IPS-NIHi7 (cell line): ENCODE data around the gene KIAA0513.

Experiments
- DNase-seq: peaks from one replicate; pipeline ENCODE4 v3.0.0; 2012; ENCODE audit warnings: mixed read lengths; ENCODE audit errors: extremely low spot score

KIAA0513 gene

DNA sequence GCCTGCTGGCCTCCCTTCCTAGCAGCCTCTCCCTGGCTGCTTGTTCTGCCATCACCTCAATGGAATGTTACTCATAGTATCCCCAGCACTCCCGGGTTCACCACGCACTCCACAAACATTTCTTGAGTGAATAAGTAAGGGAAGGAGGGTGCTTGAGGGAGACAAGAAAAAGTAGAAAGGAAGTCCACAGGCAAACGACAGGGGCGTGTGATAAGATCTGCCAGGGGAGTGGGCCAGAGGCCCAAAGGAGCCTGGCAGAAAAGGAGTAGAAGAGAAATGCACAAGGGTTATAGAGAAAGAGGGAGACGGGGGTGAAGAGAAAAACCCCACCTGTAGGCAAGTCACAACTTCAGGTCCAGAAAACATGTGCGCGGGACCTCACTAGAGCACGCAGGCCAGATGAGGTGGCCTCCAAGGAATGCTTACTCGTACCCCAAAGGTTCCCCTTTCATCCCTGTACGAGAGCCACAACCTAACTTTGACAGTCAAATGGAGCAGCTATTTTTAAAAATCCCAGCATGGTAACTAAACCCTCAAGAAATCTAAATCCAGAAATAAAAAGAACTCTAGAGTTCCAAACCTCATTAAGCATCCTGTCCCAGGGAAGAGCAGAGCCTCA is 22.9 kb upstream of the KIAA0513 start:
- no peak for DNase-seq

DNA sequence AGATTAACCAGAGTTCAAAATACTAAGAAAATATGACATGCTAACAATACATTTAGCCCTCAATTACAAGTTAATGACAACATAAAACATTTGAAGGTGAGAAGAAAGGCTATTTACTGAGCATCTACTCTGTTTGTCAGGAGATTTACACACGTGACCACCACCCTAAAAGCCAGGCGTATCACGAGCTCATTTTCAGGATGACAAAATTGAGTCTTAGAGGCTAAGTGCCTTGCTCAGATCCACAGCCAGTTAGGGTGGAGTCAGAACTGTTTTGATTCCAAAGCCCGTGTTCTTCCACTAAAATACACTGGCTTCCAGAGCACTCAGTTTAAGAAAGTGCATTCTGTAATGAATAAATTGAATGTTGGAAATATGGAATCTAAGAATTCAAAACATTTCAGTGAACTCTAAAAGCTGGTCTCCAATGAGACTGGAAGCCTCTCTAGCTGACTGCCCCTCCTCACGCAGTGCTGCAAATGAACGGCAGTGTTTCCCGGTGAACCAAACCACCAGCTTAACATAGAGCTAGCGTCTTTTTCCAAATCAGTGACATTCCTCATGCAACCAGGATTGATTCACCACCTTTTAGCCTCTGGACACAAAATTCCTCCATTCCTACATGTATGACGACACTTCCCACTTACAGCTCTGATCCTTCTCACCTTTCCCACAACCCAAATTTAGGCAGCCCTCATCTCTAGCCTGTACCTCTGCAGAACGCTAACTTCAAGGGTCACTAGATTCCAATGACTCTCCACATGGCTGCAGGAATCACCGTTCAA is 22.1 kb upstream of the KIAA0513 start:
- no peak for DNase-seq

DNA sequence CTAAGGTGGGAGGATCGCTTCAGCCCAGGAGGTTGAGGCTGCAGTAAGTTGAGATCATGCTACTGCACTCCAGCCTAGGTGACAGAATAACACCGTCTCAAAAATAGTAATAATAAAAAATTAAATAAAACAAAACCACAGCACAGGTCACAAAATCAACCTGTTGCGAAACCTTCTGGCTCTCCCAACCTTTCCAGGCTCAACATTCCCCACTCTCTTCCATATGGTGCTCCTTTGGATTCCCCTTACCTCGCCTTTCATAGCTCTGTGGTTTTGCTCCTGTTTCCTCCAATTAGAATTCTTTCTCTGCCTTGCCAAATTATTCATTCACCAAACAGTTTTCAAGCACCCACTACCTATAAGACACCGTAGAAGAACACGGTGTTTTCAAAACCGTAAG is 21.0 kb upstream of the KIAA0513 start:
- no peak for DNase-seq

DNA sequence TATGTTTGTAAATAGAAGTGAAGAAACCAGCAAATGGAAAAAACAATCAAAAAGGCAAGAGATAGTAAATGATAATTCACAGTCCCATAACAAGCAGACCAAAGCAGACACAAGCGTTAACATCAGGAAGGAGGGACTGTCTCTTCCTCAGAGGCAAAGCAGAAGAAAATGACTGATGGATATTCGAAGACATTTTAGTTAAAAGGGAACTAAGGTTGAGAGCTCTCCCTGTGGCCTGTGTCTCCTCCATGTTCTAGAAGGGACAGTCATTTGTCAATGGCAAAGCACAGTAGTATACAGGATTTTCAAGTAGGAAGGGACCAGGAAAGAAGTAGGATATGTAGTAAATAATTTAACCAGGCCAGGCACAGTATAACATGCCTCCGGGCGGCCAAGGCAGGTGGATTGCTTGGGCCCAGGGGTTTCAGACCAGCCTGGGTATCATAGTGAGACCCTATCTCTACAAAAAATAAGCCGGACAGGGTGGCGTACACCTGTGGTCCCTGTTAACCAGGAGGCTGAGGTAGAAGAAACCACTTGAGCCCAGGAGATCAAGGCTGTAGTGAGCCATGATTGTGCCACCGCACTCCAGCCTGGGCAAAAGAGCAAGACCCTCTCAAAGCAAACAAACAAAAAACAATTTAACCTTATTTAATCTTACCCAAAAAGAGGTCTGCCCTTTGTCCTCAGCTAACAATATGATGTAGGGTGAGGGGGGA is 19.9 kb upstream of the KIAA0513 start:
- DNase-seq = no peak

DNA sequence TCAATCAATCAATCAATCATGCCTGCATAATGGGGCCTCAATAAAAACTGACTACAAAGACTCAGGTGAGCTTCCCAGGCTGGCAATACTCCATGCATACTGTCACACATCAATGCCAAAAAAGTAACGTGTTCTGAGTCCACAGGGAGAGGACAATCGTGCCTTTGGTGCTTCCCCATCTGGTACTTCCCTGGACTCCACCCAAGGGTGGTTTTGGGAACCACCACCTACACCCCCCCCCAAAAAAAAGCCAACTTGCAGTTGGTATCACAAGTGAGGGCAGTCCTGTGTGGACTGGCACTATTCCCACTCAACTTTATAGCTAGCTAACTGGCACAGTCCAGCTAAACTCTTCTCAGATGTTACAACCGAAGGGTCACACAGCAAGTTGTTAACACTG is 19.3 kb upstream of the KIAA0513 start:
- no peak for DNase-seq

DNA sequence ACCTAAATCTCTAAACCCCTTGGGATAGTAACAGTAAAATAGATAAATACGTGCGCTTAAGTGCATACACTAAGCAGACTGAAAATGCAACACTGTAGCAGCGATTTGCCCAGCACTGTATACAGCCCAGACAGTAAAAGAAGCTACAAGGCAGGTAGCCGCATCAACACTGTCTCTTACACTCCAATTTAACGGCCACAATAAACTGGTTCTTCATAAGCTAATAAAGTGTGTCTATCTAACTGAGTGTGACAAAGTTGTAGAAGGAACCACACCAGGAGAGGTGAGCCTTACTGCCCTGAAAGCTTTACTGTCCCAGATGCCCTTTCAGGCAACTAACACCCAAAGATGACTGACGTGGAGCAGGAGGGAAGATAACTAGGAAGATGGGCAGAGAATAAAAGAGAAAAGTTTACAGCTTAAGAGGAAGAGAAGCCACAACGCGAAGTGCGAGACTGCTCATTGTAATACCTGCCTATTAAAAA is 17.1 kb upstream of the KIAA0513 start:
- DNase-seq = no peak

DNA sequence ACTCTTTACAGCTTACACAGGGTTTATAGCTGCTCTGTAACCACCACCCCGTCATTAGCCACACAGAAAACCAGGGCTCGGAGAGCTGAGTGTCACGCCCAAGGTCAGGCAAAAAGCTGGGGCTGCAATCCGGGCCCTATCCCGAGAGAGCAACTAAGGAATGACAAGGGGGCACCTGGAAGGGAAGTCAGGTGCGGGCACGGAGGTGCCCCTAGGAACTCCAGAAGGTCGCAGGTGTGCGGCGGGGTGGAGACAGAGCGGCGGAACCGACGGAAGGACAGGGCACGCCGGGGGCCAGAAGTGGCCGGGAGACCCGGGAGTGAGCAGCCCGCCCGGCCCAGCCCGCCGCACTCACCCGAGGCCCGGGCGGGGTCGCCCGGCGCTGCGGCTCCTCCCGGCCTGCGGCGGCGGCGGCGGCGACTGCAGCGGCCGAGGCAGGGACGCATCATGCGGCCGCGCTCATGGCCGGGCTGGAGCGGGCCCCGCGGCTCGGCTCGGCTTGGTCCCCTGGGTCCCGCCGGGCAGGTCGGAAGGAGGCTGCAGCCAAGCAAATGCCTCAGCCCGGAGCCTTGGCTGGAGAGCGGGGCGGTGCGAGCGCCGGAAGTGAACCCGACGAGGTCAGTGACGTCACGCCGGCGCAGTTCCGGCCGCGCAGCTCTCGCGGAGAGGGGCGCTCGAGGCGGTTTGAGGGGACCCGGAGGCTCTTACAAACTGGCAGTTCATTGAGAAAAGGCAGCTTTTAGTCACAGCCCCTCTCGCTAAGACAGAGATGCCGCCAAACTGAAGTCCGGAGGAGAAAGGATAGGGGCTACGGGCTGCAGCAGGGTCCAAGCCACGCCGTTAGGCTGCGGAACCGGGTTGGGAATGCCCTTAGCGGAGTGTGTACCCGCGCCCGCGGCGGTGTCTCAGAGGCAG is 16.4 kb upstream of the KIAA0513 start, which contains the start of gene ZDHHC7:
Gene ZDHHC7, minus strand, starts transcription at position 605 of the 915 bp plus-strand sequence. CDS start 20,917 bp downstream, outside the sequence.
- DNase-seq = peak; percentile 92

DNA sequence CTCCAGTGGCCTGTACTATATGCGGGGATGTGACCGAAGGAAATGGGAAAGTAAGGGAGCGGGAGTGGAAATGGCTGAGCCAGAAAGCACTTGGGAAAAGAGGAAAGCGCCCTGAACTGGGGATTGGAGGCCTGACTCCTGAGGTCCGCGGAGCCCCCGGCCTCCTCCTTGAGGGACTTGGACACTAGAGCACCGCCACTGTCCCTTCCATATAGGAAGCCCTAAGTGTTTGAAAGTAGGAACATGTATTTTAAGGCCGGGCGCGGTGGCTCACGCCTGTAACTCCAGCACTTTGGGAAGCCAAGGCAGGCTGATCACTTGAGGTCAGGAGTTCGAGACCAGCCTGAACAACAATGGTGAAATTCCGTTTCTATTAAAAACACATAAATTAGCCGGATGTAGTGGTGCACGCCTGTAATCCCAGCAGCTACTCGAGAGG is 15.7 kb upstream of the KIAA0513 start:
- DNase-seq = no peak

- DNase-seq = no peak
Observed at GRCh38 chr16:85014311-85014710, 13.3 kb upstream of the KIAA0513 start.

DNA sequence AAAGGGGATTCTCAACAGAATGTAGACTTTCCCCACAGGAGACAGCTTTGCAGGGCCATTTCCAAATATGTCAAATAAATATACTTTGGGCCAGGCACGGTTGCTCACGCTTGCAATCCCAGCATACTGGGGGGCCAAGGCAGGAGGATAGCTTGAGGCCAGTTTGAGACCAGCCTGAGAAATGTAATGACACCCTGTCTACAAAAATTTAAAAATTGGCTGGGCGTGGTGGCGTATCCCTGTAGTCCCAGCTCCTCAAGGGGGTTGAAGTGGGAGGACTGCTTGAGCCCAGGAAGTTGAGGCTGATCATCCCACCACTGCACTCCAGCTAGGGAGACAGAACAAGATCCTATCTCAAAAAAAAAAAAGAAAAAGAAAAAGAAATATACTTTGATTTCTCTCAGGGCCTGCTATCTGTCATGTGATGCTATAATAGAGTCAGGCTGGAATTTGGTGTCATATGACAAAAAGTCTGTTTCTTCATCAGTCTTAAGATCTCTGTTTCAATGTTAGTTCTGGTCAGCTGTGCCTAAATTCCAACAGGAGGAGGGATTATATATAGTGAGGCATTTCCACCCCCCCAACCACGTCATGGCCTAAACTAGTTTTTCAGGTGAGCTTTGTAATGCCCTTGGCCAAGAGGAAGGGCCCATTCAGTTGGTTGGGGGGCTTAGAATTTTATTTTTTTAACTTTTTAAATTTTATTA is 12.0 kb upstream of the KIAA0513 start:
- DNase-seq = no peak

DNA sequence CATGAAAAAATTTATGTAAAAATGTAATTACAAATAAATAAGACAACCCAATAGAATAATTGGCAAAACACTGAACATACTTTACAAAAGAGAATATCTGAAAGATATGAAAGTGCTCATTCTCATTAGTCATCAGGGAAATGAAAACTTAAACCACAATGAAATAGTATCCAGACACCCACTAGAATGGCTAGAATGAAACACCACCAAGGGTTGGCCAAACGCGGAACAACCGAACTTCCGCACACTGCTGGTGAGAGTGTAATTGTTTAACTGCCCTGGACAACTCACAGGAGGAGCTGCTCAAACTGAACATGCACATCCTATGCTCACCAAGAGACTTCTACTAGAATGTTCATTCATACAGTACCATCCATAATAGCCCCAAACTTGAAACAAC is 10.4 kb upstream of the KIAA0513 start:
- no peak for DNase-seq

- no peak for DNase-seq
Observed at GRCh38 chr16:85017633-85018032, 10.0 kb upstream of the KIAA0513 start.

DNA sequence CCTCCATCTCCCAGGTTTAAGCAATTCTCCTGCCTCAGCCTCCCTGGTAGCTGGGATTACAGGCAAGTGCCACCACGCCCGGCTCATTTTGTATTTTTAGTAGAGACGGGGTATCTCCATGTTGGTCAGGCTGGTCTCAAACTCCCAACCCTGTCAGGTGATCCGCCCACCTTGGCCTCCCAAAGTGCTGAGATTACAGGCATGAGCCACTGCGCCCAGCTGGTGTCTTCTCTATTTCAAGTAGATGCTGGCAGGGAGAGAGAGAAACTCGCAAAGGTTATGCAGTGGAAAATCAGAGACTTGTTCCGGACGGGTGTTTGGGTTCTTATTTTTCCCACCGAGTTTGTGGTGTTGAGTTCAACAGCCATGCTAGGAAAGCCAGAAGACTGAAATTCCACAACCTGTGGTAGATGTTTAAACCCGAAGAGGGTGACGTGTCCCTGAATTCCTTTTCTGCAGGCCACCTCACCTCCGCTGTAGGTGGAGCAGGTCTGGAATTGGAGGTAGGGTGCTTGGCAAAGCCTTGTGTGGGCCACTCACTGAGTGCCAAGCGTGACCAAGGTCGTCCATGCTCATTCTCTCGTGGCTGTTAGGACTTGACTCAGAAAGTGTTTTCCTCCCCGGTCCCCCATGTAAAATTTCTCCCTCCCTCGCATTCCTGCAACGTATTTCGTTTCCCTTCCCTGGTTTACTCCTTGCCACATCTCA is 8.9 kb upstream of the KIAA0513 start:
- no peak for DNase-seq

DNA sequence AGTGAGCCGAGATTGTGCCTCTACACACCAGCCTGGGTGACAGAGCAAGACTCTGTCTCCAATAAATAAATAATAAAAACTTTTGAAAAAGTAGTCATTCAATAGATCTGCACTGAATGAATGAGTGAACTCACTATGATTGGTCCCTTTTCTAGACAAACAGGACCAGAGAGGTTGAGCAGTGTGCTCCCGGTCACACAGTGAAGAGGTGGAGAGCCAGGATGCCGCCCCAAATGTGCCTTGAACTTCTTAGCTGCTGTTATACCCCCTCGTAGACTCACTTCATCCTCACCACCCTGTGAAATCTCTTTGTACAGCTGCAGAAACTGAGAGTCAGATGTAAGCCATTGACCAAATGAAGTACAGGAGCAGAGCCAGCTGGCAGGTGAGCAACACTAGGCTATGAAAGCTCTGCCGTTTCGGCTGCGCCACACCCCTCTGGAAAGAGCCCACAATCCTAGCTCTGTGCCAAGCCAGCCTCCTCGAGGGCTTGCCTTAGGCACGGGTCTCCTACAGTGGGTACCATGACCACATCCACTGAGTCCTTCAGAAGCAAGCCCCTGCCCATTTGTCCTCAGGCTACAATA is 7.8 kb upstream of the KIAA0513 start:
- DNase-seq = no peak

DNA sequence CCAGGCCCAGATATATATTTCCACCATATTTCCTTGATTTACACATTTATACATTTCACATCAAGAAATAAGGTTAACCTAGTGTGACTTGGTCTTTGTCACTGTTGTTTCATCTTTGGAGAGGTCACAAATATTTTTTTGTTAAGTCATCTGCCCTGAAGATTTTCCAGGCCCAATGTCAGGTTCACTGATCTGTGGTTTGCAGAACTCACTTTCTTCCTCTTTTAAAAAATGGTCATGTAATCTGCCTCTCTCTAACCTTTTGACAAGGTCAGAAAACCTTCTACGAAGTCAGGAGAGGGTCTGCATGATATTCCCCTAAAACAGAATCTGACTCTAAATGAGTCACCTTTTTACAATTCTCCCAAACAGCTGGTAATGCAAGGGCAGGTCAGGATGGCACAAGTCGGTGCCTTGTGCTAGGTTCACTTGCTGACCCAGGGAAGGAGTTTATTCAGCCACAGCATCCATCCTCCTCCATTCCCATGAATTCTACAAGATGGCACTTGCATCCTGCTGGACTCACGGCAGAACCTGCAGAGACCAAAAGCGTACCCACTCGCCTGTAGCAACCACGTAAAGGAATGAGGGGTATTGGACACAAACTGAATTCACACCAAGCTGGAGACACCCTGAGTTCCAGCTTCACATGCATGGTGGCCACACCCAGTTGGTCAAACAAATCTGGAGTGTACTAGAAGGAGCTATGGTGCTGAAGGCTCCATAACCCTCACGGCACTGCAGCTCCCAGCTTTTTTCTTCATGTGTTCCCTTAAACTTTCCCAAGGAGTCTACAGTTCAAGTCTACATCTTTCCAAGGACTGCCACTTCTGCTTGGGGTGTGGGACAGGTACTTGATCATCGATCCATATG is 1.6 kb upstream of the KIAA0513 start:
- DNase-seq = no peak

DNA sequence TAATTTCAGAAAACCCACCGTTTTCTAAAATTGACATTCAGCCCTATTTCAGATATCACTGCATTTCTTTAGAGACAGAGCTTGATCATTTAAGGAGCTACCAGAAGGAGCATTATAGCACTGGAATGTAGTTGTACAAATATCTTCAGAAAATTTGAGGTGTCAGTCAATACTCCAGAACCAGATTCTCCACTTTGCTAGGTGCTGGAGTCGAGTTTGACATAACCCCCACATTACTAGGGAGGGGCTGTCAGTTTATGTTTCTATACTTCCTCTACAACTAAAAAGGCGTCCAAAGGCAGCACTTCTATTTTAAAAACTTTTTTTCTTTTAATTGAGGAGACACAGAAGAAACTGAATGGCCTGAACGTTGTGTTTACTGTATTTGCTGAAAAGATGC is 892 bp upstream of the KIAA0513 start:
- DNase-seq = no peak

GRCh38 chr16:85027958-85028684 is 526 bp downstream of the KIAA0513 start:
- peak; percentile 38 for DNase-seq
